Measurements from ENCODE around the gene IMPACT.

GRCh38 chr18:24486684-24487083, 60.2 kb downstream of the IMPACT start:
- no peak for TF ChIP-seq POLR2A (IDR thresholded peaks at IDR 0.05)
- TF ChIP-seq, protein P1, sequence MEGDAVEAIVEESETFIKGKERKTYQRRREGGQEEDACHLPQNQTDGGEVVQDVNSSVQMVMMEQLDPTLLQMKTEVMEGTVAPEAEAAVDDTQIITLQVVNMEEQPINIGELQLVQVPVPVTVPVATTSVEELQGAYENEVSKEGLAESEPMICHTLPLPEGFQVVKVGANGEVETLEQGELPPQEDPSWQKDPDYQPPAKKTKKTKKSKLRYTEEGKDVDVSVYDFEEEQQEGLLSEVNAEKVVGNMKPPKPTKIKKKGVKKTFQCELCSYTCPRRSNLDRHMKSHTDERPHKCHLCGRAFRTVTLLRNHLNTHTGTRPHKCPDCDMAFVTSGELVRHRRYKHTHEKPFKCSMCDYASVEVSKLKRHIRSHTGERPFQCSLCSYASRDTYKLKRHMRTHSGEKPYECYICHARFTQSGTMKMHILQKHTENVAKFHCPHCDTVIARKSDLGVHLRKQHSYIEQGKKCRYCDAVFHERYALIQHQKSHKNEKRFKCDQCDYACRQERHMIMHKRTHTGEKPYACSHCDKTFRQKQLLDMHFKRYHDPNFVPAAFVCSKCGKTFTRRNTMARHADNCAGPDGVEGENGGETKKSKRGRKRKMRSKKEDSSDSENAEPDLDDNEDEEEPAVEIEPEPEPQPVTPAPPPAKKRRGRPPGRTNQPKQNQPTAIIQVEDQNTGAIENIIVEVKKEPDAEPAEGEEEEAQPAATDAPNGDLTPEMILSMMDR (IDR thresholded peaks at IDR 0.05), result no peak
